Measurements from ENCODE around the gene COLGALT1. TPM values are rescaled to one million over a fixed set of nuclear protein-coding genes. Genes with fewer than 3 reads are reported as not detected.

Gene COLGALT1
- total RNA-seq, 1 donor from 2014 or later: 104 TPM

DNA sequence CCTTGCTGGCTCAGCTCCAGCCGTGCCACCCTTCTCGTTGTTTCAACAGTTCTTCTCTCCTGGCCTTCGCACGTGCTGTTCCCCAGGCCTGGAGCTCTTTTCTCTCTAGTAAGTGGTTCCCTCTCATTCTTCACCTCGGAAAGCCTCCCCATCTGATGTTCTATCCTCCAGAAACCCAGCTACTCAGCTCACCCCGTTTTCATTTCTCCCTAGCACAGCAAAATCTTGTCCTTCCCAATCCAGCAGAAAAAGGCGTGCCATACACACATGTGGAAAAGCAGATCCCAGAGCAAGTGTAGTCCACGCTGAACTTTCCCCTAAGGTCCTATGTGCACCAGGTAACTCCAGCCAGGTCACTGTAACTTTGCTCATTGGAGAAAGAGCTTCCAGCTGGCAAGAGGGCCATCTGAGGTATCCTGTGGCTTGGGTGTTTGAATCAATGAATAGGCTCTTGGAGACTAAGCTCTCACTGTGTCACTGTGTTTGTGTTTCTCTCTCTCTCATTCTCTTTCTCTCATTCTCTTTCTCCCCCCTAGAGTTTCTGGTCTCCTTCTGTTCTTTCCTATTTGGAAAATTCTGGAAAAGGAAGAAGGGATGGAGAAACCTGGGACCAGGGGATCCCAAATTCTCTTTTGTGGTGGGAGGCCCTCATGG, 49.0 kb downstream of the COLGALT1 start:
- TF ChIP-seq, protein P1, sequence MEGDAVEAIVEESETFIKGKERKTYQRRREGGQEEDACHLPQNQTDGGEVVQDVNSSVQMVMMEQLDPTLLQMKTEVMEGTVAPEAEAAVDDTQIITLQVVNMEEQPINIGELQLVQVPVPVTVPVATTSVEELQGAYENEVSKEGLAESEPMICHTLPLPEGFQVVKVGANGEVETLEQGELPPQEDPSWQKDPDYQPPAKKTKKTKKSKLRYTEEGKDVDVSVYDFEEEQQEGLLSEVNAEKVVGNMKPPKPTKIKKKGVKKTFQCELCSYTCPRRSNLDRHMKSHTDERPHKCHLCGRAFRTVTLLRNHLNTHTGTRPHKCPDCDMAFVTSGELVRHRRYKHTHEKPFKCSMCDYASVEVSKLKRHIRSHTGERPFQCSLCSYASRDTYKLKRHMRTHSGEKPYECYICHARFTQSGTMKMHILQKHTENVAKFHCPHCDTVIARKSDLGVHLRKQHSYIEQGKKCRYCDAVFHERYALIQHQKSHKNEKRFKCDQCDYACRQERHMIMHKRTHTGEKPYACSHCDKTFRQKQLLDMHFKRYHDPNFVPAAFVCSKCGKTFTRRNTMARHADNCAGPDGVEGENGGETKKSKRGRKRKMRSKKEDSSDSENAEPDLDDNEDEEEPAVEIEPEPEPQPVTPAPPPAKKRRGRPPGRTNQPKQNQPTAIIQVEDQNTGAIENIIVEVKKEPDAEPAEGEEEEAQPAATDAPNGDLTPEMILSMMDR (IDR thresholded peaks at IDR 0.05): no peak

DNA sequence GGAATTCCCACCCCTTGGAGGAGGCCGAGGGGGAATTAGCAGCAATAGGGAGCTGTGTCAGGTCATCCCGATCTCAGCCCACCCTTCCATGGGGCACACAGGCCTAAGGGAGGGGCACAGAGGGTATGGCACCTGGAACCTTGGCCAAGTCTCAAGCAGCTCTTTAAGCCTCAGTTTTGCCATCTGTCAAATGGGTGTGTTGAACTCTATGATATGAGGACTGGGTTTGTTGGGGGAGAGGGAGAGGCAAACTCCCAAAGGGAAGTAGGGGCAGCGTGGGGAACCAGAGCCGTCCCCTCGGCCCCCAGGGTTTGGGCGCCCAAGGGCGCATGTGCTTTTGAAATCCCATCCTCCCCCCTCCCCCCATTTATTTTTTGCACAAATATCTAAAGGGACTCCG, 49.7 kb downstream of the COLGALT1 start:
- TF ChIP-seq, protein P1 (IDR thresholded peaks at IDR 0.05): no peak
- Histone ChIP-seq H3K27ac (no peak overlapping the region), H3K4me3 (no peak overlapping the region), H3K4me1 (peaks cover 12% of the 10 kb centered on the region), H3K36me3 (no peaks in the 10 kb centered on the region), H3K9me3 (no peaks in the 10 kb centered on the region), H3K27me3 (peaks cover 14% of the 10 kb centered on the region)
- intact Hi-C loops (cut with DNase I): no loop called here
- ATAC-seq: no peak
- DNase-seq: no peak

More for the DNA sequence above, 49.0 kb downstream of the COLGALT1 start:
- Histone ChIP-seq H3K36me3 (no peaks in the 10 kb centered on the region), H3K27ac (no peak overlapping the region), H3K27me3 (peaks cover 14% of the 10 kb centered on the region), H3K9me3 (no peaks in the 10 kb centered on the region), H3K4me3 (no peak overlapping the region), H3K4me1 (peaks cover 12% of the 10 kb centered on the region)
- intact Hi-C loops (cut with DNase I): no loop called here
- ATAC-seq: no peak
- no peak for DNase-seq

DNA sequence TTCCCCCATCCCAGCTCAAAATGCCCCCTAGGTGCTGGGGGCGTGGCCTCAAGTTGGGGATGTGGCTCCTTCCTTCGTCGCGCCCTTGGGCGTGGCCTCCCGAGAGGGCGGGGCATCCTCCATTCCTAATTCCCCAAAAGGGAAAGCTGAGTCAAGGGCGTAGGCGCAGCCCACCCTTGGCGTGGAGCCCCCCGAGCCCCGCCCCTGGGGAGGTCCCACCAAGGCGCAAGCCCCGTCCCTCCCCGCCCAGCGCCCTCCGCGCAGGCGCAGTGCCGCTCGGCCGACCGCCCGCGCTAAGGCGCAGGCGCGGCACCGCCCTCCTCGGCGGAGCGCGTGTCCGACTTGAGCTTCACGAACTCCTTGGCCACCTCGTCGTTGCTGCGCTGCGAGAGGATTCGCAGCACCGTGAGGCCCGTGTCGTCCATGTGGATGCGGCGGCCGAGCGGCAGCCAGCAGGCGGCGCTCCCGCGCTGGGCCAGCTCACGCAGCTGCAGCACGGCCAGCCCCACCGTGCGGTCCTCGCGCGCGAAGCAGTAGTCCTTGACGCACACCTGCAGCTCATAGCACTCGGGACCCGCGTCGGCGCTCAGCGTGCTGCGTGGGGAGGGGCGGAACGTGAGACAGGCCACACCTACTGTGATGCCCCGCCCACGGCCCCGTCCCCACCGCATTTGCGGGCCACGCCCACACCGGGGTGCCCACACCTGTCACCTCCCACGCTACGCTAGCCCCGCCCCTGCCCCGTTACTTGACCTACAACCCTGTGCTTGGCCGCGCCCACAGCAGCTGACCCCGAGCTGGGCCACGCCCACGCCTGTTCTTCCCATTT, 50.5 kb downstream of the COLGALT1 start:
- intact Hi-C loops (cut with DNase I): no loop called here
- Histone ChIP-seq H3K9me3 (no peaks in the 10 kb centered on the region), H3K36me3 (no peaks in the 10 kb centered on the region), H3K4me1 (peaks cover 12% of the 10 kb centered on the region), H3K27me3 (peaks cover 14% of the 10 kb centered on the region), H3K4me3 (peak overlapping the region; percentile 47), H3K27ac (peak overlapping the region; percentile 18)
- TF ChIP-seq, protein P1 (IDR thresholded peaks at IDR 0.05): peak; percentile 66
- ATAC-seq: peak; percentile 89
- DNase-seq: peak; percentile 92

DNA sequence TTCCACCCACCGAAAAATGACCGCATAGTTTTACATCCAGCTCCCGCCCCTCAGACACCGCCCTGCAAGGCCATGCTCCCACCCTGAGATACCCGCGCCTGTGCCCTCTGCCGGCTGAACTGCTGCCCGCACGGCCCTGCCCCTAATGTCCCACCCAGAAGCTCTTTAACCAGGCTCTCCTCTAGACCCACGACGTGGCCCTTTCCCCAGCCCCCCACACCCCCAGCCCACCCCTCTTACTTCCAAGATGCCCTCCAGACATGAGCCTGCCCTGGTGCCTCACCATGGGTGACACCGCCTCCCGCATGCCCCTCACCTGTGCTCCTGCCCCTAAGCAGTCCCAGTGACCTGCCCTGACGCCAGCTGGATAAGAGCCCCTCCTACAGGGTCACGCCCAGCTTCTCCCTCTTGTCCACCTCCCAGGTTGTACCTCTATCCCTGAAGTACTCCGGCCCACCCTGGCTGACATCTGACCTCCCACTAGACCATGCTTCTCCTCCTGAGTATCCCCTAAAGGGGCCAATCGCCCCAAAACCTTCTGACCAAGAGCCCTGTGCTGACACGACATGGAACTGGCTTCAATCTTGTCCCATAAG, 51.2 kb downstream of the COLGALT1 start:
- DNase-seq: no peak
- H3K27ac ChIP-seq: no peak overlapping the region
- ATAC-seq: no peak
- TF ChIP-seq, protein P1 (IDR thresholded peaks at IDR 0.05): no peak
- H3K4me1 ChIP-seq: peaks cover 12% of the 10 kb centered on the region
- peak overlapping the region; percentile 47 for H3K4me3 ChIP-seq
- intact Hi-C loops (cut with DNase I): no loop called here
- H3K27me3 ChIP-seq: peaks cover 9% of the 10 kb centered on the region
- no peaks in the 10 kb centered on the region for H3K9me3 ChIP-seq
- H3K36me3 ChIP-seq: no peaks in the 10 kb centered on the region

DNA sequence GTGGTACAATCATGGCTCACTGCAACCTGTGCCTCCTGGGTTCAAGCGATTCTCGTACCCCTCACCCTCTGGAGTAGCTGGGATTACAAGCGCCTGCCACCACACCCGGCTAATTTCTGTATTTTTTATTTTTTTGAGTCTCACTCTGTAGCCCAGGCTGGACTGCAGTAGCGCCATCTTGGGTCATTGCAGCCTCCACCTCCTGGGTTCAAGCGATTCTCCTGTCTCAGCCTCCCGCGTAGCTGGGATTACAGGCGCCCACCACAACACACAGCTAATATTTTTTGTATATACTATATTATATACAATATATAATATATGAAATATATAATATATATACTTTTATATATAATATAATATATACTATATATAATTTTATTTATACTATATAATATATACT, 52.5 kb downstream of the COLGALT1 start:
- Histone ChIP-seq H3K36me3 (no peaks in the 10 kb centered on the region), H3K27ac (no peak overlapping the region), H3K9me3 (no peaks in the 10 kb centered on the region), H3K27me3 (no peaks in the 10 kb centered on the region), H3K4me3 (no peak overlapping the region), H3K4me1 (peaks cover 12% of the 10 kb centered on the region)
- TF ChIP-seq, protein P1 (IDR thresholded peaks at IDR 0.05): no peak
- no peak for DNase-seq
- ATAC-seq: no peak
- intact Hi-C loops (cut with DNase I): no loop called here

Measured in upper lobe of right lung (tissue), 1 donor.